Cardiac muscle cell (in vitro differentiated cells and primary cell): Measurements from ENCODE around the gene SH3RF3. TPM values are rescaled to one million over a fixed set of nuclear protein-coding genes. Genes with fewer than 3 reads are reported as not detected.

Experiments
- DNase-seq, 2 donors: peaks; one replicate each; pipeline versions ENCODE4 v3.0.0 to v3.0.0-alpha.2; 2010 to 2017; ENCODE audit warnings: low read depth in 1 of 2, low spot score in 1 of 2
- H3K27ac ChIP-seq: fragments of 200-600 bp; sonication (generic); 2 replicates; pipeline ENCODE4 v1.5.1; 2016
- H3K27me3 ChIP-seq: fragments of 200-600 bp; sonication (generic); 2 replicates; pipeline ENCODE4 v1.6.0; 2016; ENCODE audit warnings: control low read depth
- H3K36me3 ChIP-seq: fragments of 200-600 bp; sonication (generic); 2 replicates; pipeline ENCODE4 v1.5.1; 2016; ENCODE audit warnings: control low read depth
- H3K4me1 ChIP-seq: fragments of 200-600 bp; sonication (generic); 2 replicates; pipeline ENCODE4 v1.8.1; 2017; ENCODE audit warnings: low read depth, mild to moderate bottlenecking, mixed run types
- H3K4me3 ChIP-seq: fragments of 200-600 bp; sonication (generic); 2 replicates; pipeline ENCODE4 v1.5.1; 2016; ENCODE audit warnings: mild to moderate bottlenecking
- H3K9me3 ChIP-seq: fragments of 200-600 bp; sonication (generic); 2 replicates; pipeline ENCODE4 v1.5.1; 2017; ENCODE audit warnings: low read depth, mild to moderate bottlenecking, control low read depth
- CTCF ChIP-seq: IDR thresholded peaks from 2 replicates; pipeline ENCODE4 v1.5.1; 2012; ENCODE audit warnings: low read depth, mild to moderate bottlenecking, low read length
- polyA plus RNA-seq: library from polyadenylated mRNA; unstranded; fragments of >200 nt; fragmentation: Nextera tagmentation; extraction: Ambion mirVana; gene quantifications from 2 replicates; pipeline ENCODE4 v1.2.1, GENCODE V29; 2016
- total RNA-seq: library from RNA; depleted of rRNA; stranded (reverse); fragments of >200 nt; gene quantifications from 2 replicates; pipeline ENCODE4 v1.2.3, GENCODE V29; 2016

The SH3RF3 gene
- total and polyA plus RNA-seq, 2 experiments from 2014 or later, result 1.2 to 1.7 TPM

DNA sequence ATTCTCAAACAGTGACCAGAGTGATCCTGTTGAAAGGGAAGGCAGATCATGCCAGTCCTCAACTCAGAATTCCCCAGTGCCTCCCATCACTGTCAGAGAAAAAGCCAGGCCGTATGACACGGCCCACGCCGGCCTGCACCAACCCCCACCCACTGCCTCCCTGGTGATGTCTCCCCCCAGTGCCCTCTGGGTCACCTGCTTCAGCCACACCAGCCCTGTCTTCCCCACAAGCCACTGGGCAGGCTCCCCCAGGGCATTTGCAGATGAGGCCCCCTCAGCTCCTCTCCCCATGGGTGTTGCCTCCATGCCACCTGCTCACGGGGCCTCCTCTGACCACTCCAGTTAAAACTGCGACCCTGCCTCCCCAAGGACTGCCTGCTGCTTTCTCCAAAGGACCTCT lies 169.8 kb downstream of the SH3RF3 start:
- Histone ChIP-seq H3K36me3 (no peaks in the 10 kb centered on the region), H3K9me3 (no peaks in the 10 kb centered on the region), H3K27me3 (peaks cover 32% of the 10 kb centered on the region), H3K4me3 (no peak overlapping the region), H3K4me1 (no peaks in the 10 kb centered on the region), H3K27ac (no peak overlapping the region)
- TF ChIP-seq CTCF, result no peak
- DNase-seq, result no peak

DNA sequence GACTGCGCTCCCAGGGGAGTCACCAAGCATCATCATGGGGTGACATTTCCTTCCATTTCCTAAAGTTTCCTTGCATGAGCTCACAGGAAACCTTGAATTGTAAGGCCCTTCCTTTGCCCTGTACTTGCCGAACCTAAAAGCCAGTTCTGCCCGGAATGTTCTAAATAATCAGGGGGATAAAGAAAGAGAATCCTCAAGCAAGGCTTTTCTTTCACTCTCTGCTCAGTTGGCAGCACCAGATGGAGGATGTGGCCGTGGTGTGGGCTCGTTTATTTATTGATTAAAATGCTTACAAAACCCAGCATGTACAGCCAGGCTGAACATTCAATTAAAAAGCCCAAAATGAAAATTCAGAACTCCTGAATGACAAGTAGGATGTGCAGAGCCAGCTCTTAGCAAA lies 170.5 kb downstream of the SH3RF3 start:
- Histone ChIP-seq H3K36me3 (no peaks in the 10 kb centered on the region), H3K9me3 (no peaks in the 10 kb centered on the region), H3K27me3 (peaks cover 32% of the 10 kb centered on the region), H3K4me3 (no peak overlapping the region), H3K27ac (no peak overlapping the region), H3K4me1 (peaks cover 5% of the 10 kb centered on the region)
- DNase-seq, result no peak
- TF ChIP-seq CTCF, result no peak

- H3K36me3 ChIP-seq, result no peaks in the 10 kb centered on the region
- DNase-seq, result no peak
Observed at GRCh38 chr2:109300582-109300981, 171.6 kb downstream of the SH3RF3 start.

DNA sequence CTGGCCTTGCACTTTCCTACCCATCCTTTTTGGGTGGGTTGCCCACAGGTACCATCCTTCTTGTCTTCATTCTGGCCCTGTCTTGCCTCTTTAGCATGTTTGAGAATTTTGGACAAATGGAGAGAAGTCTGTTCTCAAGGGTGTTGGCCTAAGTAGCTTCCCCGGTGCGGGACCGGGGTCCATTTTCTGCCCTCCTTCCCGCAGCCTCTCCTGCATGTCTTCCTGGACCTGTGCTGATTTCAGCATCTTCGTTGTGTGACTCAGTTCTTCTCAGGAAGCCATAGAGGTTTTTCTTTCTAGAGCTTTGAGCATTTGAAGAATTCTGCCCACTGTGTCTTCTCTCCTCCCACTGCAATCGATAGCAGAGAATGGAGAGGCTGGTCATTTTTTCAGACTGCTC lies 172.7 kb downstream of the SH3RF3 start:
- DNase-seq, result no peak
- Histone ChIP-seq H3K9me3 (no peaks in the 10 kb centered on the region), H3K4me3 (no peak overlapping the region), H3K27ac (no peak overlapping the region), H3K36me3 (no peaks in the 10 kb centered on the region), H3K4me1 (peaks cover 11% of the 10 kb centered on the region), H3K27me3 (peaks cover 32% of the 10 kb centered on the region)
- no peak for TF ChIP-seq CTCF

More at GRCh38 chr2:109300582-109300981, 171.6 kb downstream of the SH3RF3 start:
- TF ChIP-seq CTCF, result no peak
- H3K27ac ChIP-seq, result no peak overlapping the region
- peaks cover 11% of the 10 kb centered on the region for H3K4me1 ChIP-seq
- H3K27me3 ChIP-seq, result peaks cover 32% of the 10 kb centered on the region
- no peaks in the 10 kb centered on the region for H3K9me3 ChIP-seq
- no peak overlapping the region for H3K4me3 ChIP-seq

GRCh38 chr2:109302319-109302718 lies 173.3 kb downstream of the SH3RF3 start:
- no peaks in the 10 kb centered on the region for H3K36me3 ChIP-seq
- H3K27ac ChIP-seq, result no peak overlapping the region
- no peak for TF ChIP-seq CTCF
- H3K4me3 ChIP-seq, result no peak overlapping the region
- H3K4me1 ChIP-seq, result peaks cover 11% of the 10 kb centered on the region
- no peak for DNase-seq
- no peaks in the 10 kb centered on the region for H3K9me3 ChIP-seq
- peaks cover 32% of the 10 kb centered on the region for H3K27me3 ChIP-seq

DNA sequence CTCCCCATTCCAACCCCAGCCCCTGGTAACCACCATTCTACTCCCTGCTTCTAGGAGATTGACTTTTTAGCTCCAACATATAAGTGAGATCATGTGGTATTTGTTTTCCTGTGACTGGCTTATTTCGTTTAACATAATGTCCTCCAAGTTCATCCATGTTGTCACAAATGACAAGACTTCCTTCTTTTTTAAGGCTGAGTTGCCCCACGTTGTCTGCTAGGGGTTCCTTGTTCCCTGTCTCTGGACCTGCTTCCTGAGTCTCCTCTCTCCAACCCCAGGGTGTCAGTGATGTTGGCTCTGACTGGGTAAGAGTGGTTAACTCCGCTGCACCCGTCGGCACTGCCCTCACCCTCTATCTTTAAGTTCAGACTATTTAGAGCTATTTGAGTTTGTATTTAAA lies 175.2 kb downstream of the SH3RF3 start:
- H3K36me3 ChIP-seq, result no peaks in the 10 kb centered on the region
- H3K4me3 ChIP-seq, result no peak overlapping the region
- no peak overlapping the region for H3K27ac ChIP-seq
- H3K27me3 ChIP-seq, result peaks cover 20% of the 10 kb centered on the region
- TF ChIP-seq CTCF, result no peak
- no peak for DNase-seq
- H3K4me1 ChIP-seq, result peaks cover 11% of the 10 kb centered on the region
- H3K9me3 ChIP-seq, result no peaks in the 10 kb centered on the region
